ENCODE data around the gene RND1. TPM values are rescaled to one million over a fixed set of nuclear protein-coding genes. Genes with fewer than 3 reads are reported as not detected.

The RND1 gene
- total and polyA plus RNA-seq, 5 experiments from 2014 or later, result 0.15 to 3.9 (median 2.1) TPM

GRCh38 chr12:48814262-48815125, 51.2 kb downstream of the RND1 start:
- ATAC-seq (peak; percentile 57 to 60), DNase-seq (peak; percentile 34 to 77 (median 63))
- H3K4me3 Mint-ChIP-seq, result peak overlapping the region; percentile 72 to 96 (median 90)
- H3K4me1 Mint-ChIP-seq, result peaks cover 12 to 54% (median 32%) of the 10 kb centered on the region in 4 donors
- no peaks in the 10 kb centered on the region for H3K36me3 Mint-ChIP-seq
- peaks cover 2 to 17% (median 5%) of the 10 kb centered on the region in 5 donors for H3K27me3 Mint-ChIP-seq
- no peaks in the 10 kb centered on the region for H3K9me3 Mint-ChIP-seq
- POLR2A ChIA-PET, result interaction anchor here (0.7 to 2.0 kb wide), 3 partner anchors 12 to 863 kb away, joined by 3 to 12 read pairs (median 4); partner anchors contain the start of gene DDX23
- peak overlapping the region in 4 of 10 donors; percentile 4 to 79 (median 64) for H3K27ac Mint-ChIP-seq

GRCh38 chr12:48813465-48814261, 52.0 kb downstream of the RND1 start:
- POLR2A ChIA-PET, result no interaction called here
- DNase-seq, result peak in 1 of 10 donors; percentile 46
- Mint-ChIP-seq H3K9me3 (no peaks in the 10 kb centered on the region), H3K27me3 (peaks cover 2 to 17% (median 5%) of the 10 kb centered on the region in 5 donors), H3K27ac (peak overlapping the region in 5 of 10 donors; percentile 15 to 79 (median 52)), H3K4me1 (peaks cover 11 to 48% (median 29%) of the 10 kb centered on the region in 4 donors), H3K4me3 (peak overlapping the region; percentile 48 to 96 (median 86)), H3K36me3 (no peaks in the 10 kb centered on the region)
- no peak for ATAC-seq

GRCh38 chr12:48812389-48812788, 53.3 kb downstream of the RND1 start:
- Mint-ChIP-seq H3K27ac (peak overlapping the region in 4 of 10 donors; percentile 21 to 78 (median 32)), H3K36me3 (no peaks in the 10 kb centered on the region), H3K4me1 (peaks cover 11 to 37% (median 22%) of the 10 kb centered on the region in 4 donors), H3K27me3 (peaks cover 2 to 16% (median 5%) of the 10 kb centered on the region in 5 donors), H3K4me3 (peak overlapping the region in 7 of 10 donors; percentile 11 to 66 (median 37)), H3K9me3 (no peaks in the 10 kb centered on the region)
- POLR2A ChIA-PET, result interaction anchor here (0.7 kb wide), 1 partner anchor 35 kb away, joined by 3 read pairs; no protein-coding TSS in a partner anchor
- no peak for ATAC-seq
- peak in 1 of 10 donors; percentile 47 for DNase-seq

- POLR2A ChIA-PET, result interaction anchor here (0.7 kb wide), 1 partner anchor 35 kb away, joined by 3 read pairs; no protein-coding TSS in a partner anchor
- peaks cover 2 to 7% (median 4%) of the 10 kb centered on the region in 5 donors for H3K27me3 Mint-ChIP-seq
- ATAC-seq, result no peak
- no peak overlapping the region for H3K27ac Mint-ChIP-seq
- DNase-seq, result peak in 1 of 10 donors; percentile 42
- H3K4me3 Mint-ChIP-seq, result no peak overlapping the region
- H3K9me3 Mint-ChIP-seq, result no peaks in the 10 kb centered on the region
- peaks cover 9 to 31% (median 20%) of the 10 kb centered on the region in 4 donors for H3K4me1 Mint-ChIP-seq
- no peaks in the 10 kb centered on the region for H3K36me3 Mint-ChIP-seq
These were observed 54.1 kb downstream of the RND1 start for GRCh38 chr12:48811437-48812090.

- Mint-ChIP-seq H3K27me3 (peaks cover 0 to 1% (median 0%) of the 10 kb centered on the region in 5 donors), H3K36me3 (no peaks in the 10 kb centered on the region), H3K4me3 (no peak overlapping the region), H3K9me3 (no peaks in the 10 kb centered on the region), H3K4me1 (peaks cover 5 to 25% (median 17%) of the 10 kb centered on the region in 4 donors), H3K27ac (peak overlapping the region in 1 of 10 donors; percentile 56)
- POLR2A ChIA-PET, result no interaction called here
- ATAC-seq (no peak), DNase-seq (no peak)
These were observed 54.7 kb downstream of the RND1 start for GRCh38 chr12:48810903-48811431.

GRCh38 chr12:48807981-48808380, 57.7 kb downstream of the RND1 start:
- no peaks in the 10 kb centered on the region for H3K9me3 Mint-ChIP-seq
- ATAC-seq (no peak), DNase-seq (no peak)
- POLR2A ChIA-PET, result interaction anchor here (0.6 kb wide), 1 partner anchor 44 kb away, joined by 6 read pairs; the partner anchor contains the start of gene DDX23
- peaks cover 0 to 9% (median 5%) of the 10 kb centered on the region in 4 donors for H3K4me1 Mint-ChIP-seq
- no peaks in the 10 kb centered on the region for H3K36me3 Mint-ChIP-seq
- H3K27ac Mint-ChIP-seq, result no peak overlapping the region
- H3K4me3 Mint-ChIP-seq, result no peak overlapping the region
- no peaks in the 10 kb centered on the region for H3K27me3 Mint-ChIP-seq

Other genes starting within 250 kb of the RND1 start
- gene KANSL2, start 183.6 kb downstream of the RND1 start, total RNA-seq, result 10 to 100 TPM; 83.3 to 92.4 TPM
- gene KANSL2, start 183.6 kb downstream of the RND1 start, polyA plus RNA-seq, result 10 to 100 TPM; 21.0 to 30.2 (median 27.4) TPM
- 10 to 100 TPM; 65.5 to 66.5 TPM for gene CCNT1, start 149.2 kb downstream of the RND1 start, total RNA-seq
- gene CCNT1, start 149.2 kb downstream of the RND1 start, polyA plus RNA-seq, result 10 to 100 TPM; 12.9 to 22.6 (median 12.9) TPM
- gene ADCY6, start 76.8 kb downstream of the RND1 start, total RNA-seq, result not detected
- not detected for gene ADCY6, start 76.8 kb downstream of the RND1 start, polyA plus RNA-seq
- 1 to 10 TPM; 3.2 to 3.3 TPM for gene CACNB3, start 47.4 kb downstream of the RND1 start, total RNA-seq
- gene CACNB3, start 47.4 kb downstream of the RND1 start, polyA plus RNA-seq, result under 1 TPM; 0.19 to 0.52 (median 0.19) TPM
- gene DDX23, start 13.7 kb downstream of the RND1 start, total RNA-seq, result 100 to 1,000 TPM; 159 to 171 TPM
- gene DDX23, start 13.7 kb downstream of the RND1 start, polyA plus RNA-seq, result 10 to 100 TPM; 27.6 to 52.2 (median 33.8) TPM
- gene FKBP11, start 59.6 kb upstream of the RND1 start, total RNA-seq, result 10 to 100 TPM; 49.2 to 49.3 TPM
- gene FKBP11, start 59.6 kb upstream of the RND1 start, polyA plus RNA-seq, result 100 to 1,000 TPM; 127 to 151 (median 131) TPM
- 10 to 100 TPM; 55.3 to 57.3 TPM for gene ARF3, start 91.6 kb upstream of the RND1 start, total RNA-seq
- gene ARF3, start 91.6 kb upstream of the RND1 start, polyA plus RNA-seq, result 10 to 100 TPM; 19.5 to 24.4 (median 21.8) TPM
- 1 to 10 TPM; 3.0 to 3.3 TPM for gene WNT10B, start 105.9 kb upstream of the RND1 start, total RNA-seq
- under 1 TPM in 1 of 3 donors, not detected in 2; 0.29 TPM for gene WNT10B, start 105.9 kb upstream of the RND1 start, polyA plus RNA-seq
- gene WNT1, start 112.5 kb upstream of the RND1 start, total RNA-seq, result under 1 TPM; 0.33 to 0.52 TPM
- gene WNT1, start 112.5 kb upstream of the RND1 start, polyA plus RNA-seq, result 1 to 10 TPM in 1 of 3 donors, under 1 TPM in 2; 0.23 to 1.2 (median 0.49) TPM
- gene DDN, start 133.5 kb upstream of the RND1 start, total RNA-seq, result under 1 TPM; 0.14 to 0.18 TPM
- not detected for gene DDN, start 133.5 kb upstream of the RND1 start, polyA plus RNA-seq
- gene PRKAG1, start 152.9 kb upstream of the RND1 start, total RNA-seq, result 10 to 100 TPM; 47.5 to 49.5 TPM
- gene PRKAG1, start 152.9 kb upstream of the RND1 start, polyA plus RNA-seq, result 10 to 100 TPM; 29.2 to 39.5 (median 33.0) TPM
- gene KMT2D, start 194.9 kb upstream of the RND1 start, total RNA-seq, result 100 to 1,000 TPM; 130 to 134 TPM
- 10 to 100 TPM in 2 of 3 donors, 1 to 10 TPM in 1; 1.5 to 28.5 (median 10.5) TPM for gene KMT2D, start 194.9 kb upstream of the RND1 start, polyA plus RNA-seq
- 1 to 10 TPM; 3.6 to 4.3 TPM for gene RHEBL1, start 204.1 kb upstream of the RND1 start, total RNA-seq
- gene RHEBL1, start 204.1 kb upstream of the RND1 start, polyA plus RNA-seq, result 1 to 10 TPM; 3.0 to 3.6 (median 3.4) TPM
- under 1 TPM; 0.27 to 0.47 TPM for gene DHH, start 228.9 kb upstream of the RND1 start, total RNA-seq
- gene DHH, start 228.9 kb upstream of the RND1 start, polyA plus RNA-seq, result not detected
- gene LMBR1L, start 245.0 kb upstream of the RND1 start, total RNA-seq, result 100 to 1,000 TPM; 253 to 270 TPM
- 10 to 100 TPM; 34.0 to 45.8 (median 34.6) TPM for gene LMBR1L, start 245.0 kb upstream of the RND1 start, polyA plus RNA-seq